ENCODE results near the gene TMUB2.
"Not testable (repeated sequence)": the region's sequence is repeated elsewhere in the genome, so short reads cannot be mapped to it uniquely, and the experiment has no call there.

TMUB2 gene

GRCh38 chr17:44219616-44220212 lies 32.9 kb downstream of the TMUB2 start, which contains the start of gene UBTF:
Gene UBTF (minus strand): TSS chr17:44219675. CDS start chr17:44218229, 1,446 bp downstream.
- DNase-seq = peak; percentile 58

GRCh38 chr17:44220213-44221083 lies 33.7 kb downstream of the TMUB2 start:
- DNase-seq = peak; percentile 43

- DNase-seq = peak; percentile 44
These were observed 34.5 kb downstream of the TMUB2 start for GRCh38 chr17:44221084-44221861.

DNA sequence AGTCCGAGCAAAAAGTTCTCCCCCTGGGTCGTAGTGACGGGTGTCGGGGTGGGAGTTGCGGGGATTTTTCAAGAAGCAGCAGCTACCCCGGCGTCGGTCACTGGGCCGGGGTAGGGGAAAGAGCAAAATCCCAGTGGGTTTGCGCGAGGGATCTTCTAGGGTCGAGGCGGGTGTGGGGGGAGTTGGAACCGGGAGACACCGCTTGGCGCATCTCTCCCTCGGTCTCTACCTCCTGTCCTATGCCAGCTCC lies 35.0 kb downstream of the TMUB2 start:
- no peak for DNase-seq

GRCh38 chr17:44222112-44222869 lies 35.5 kb downstream of the TMUB2 start:
- DNase-seq = peak; percentile 44

- no peak for DNase-seq
These were observed 36.8 kb downstream of the TMUB2 start for GRCh38 chr17:44223541-44224071.

- no peak for DNase-seq
These were observed 42.3 kb downstream of the TMUB2 start for GRCh38 chr17:44229090-44229489.

- DNase-seq = no peak
These were observed 43.4 kb downstream of the TMUB2 start for GRCh38 chr17:44230140-44230539.

DNA sequence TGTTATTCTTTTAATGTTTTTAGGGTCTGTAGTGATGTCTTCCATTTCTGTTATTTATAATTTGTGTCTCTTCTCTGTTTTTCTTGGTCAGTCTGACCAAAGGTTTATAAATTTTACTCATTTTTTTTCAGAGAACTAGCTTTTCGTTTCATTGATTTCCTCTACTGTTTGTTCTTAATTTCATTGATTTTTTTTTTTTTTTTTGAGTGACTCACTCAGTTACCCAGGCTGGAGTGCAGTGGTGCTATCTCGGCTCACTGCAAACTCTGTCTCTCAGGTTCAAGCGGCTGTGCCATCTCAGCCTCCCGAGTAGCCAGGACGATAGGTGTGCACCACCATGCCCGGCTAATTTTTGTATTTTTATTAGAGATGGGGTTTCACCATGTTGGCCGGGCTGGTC lies 45.3 kb downstream of the TMUB2 start:
- DNase-seq = no peak

DNA sequence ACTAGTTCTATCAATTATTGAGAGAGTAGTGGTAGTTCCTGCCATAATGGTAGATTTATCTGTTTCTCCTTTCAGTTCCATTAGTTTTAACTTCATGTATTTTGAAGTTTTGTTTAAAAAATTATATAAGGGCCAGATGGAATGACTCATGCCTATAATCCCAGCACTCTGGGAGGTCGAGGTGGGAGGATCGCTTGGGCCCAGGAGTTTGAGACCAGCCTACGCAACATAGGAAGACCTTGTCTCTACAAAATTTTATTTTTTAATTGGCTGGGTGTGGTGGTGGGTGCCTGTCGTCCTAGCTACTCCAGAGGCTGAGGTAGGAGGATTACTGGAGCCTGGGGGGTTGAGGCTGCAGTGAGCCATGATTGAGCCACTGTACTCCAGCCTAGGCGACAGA lies 46.8 kb downstream of the TMUB2 start:
- no peak for DNase-seq

GRCh38 chr17:44235583-44235936 lies 48.8 kb downstream of the TMUB2 start:
- no peak for DNase-seq

DNA sequence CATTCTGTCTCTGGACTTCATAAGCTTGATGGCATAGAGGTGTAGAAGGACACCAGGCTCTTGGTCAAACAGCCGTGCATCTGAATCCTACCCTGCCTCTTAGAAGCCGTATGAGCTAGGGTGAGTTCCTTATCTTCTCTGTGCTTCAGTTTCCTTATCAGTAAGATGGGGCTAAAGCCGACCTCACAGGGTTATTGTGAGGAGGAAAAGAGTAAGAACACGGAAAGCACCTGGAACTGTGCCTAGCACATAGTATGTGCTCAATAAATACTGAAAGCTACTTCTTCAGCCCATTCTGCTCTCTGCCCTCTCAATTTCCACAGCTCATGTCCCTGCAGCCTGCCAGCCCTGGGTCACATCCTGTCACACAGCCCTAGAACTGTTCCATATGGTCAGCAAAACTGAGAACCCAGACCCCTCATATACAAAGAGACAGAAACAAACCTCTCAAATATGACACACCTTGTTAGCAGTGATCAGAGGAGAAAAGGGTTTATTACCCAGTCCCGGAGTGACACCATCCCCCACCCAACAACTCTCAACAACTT lies 49.7 kb downstream of the TMUB2 start:
- no peak for DNase-seq

DNA sequence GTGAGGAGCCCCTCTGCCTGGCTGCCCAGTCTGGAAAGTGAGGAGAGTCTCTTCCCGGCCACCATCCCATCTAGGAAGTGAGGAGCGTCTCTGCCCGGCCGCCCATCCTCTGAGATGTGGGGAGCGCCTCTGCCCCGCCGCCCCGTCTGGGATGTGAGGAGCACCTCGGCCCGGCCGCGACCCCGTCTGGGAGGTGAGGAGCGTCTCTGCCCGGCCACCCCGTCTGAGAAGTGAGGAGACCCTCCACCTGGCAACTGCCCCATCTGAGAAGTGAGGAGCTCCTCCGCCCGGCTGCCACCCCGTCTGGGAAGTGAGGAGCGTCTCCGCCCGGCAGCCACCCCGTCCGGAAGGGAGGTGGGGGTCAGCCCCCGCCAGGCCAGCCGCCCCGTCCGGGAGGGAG lies 51.1 kb downstream of the TMUB2 start:
- not testable (repeated sequence) for DNase-seq

DNA sequence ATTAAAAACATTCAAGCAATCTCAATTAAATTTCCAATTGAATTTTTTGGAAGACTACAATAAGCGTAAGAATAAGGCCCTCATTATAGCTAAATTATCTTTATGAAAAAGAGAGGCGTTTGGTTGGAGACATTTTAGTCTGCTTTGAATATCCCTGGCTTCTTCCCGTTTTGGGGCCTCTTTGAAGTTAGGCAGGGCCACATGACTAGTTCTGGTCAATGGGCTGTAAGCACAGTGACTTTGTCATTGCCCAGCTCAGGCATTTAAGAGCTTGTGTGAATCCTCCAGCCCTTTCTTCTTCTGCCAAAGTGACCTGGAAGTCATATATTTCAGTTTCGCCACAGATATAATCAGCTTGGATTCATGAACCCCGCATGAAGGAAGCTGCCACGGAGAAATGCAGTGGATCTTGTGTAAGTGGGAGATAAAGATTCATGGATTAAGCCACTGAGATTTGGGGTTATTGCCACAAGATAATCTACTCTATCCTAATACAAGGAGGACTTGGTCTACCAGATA lies 54.4 kb downstream of the TMUB2 start:
- no peak for DNase-seq
